ENCODE results near the gene KLHL14. TPM values are rescaled to one million over a fixed set of nuclear protein-coding genes. Genes with fewer than 3 reads are reported as not detected.
A peak's percentile ranks its signal among the peaks of the same experiment; 100 is the strongest.

KLHL14 gene
- polyA plus RNA-seq, 6 donors from 2014 or later, result 15.4 to 33.2 (median 21.1) TPM

- ATAC-seq (ENCODE audit: low read depth in 2 of 2), result no peak
- Mint-ChIP-seq H3K9me3 (no peaks in the 10 kb centered on the region), H3K4me3 (no peak overlapping the region)
Observed at GRCh38 chr18:32779010-32779409, 6.2 kb upstream of the KLHL14 start.

GRCh38 chr18:32777049-32777448 lies 4.2 kb upstream of the KLHL14 start:
- H3K27ac Mint-ChIP-seq, result no peak overlapping the region
- ATAC-seq (ENCODE audit: low read depth in 2 of 2), result no peak
- DNase-seq, result no peak
- H3K27me3 Mint-ChIP-seq, result no peaks in the 10 kb centered on the region
- peak overlapping the region in 1 of 8 donors; percentile 39 for H3K4me3 Mint-ChIP-seq
- peaks cover 29 to 42% (median 30%) of the 10 kb centered on the region in 3 donors for H3K4me1 Mint-ChIP-seq
- no peaks in the 10 kb centered on the region for H3K36me3 Mint-ChIP-seq
- H3K9me3 Mint-ChIP-seq, result no peaks in the 10 kb centered on the region

More at GRCh38 chr18:32779010-32779409, 6.2 kb upstream of the KLHL14 start:
- DNase-seq, result no peak
- no peak overlapping the region for H3K27ac Mint-ChIP-seq
- no peaks in the 10 kb centered on the region for H3K36me3 Mint-ChIP-seq
- H3K4me1 Mint-ChIP-seq, result peaks cover 11 to 23% (median 18%) of the 10 kb centered on the region in 3 donors
- no peaks in the 10 kb centered on the region for H3K27me3 Mint-ChIP-seq

GRCh38 chr18:32776561-32776960 lies 3.7 kb upstream of the KLHL14 start:
- Mint-ChIP-seq H3K27me3 (no peaks in the 10 kb centered on the region), H3K4me3 (peak overlapping the region in 1 of 8 donors; percentile 39), H3K36me3 (no peaks in the 10 kb centered on the region), H3K27ac (peak overlapping the region in 1 of 6 donors; percentile 4), H3K4me1 (peaks cover 29 to 42% (median 30%) of the 10 kb centered on the region in 3 donors), H3K9me3 (no peaks in the 10 kb centered on the region)
- no peak for DNase-seq
- no peak for ATAC-seq (ENCODE audit: low read depth in 2 of 2)

GRCh38 chr18:32775628-32776027 lies 2.8 kb upstream of the KLHL14 start:
- no peak for ATAC-seq (ENCODE audit: low read depth in 2 of 2)
- no peaks in the 10 kb centered on the region for H3K9me3 Mint-ChIP-seq

GRCh38 chr18:32773382-32773712 lies 524 bp upstream of the KLHL14 start:
- ATAC-seq (ENCODE audit: low read depth in 2 of 2) (peak; percentile 26 to 32), DNase-seq (peak; percentile 38)
- Mint-ChIP-seq H3K4me1 (peaks cover 39 to 50% (median 46%) of the 10 kb centered on the region in 3 donors), H3K36me3 (no peaks in the 10 kb centered on the region), H3K4me3 (peak overlapping the region; percentile 86 to 98 (median 94)), H3K27ac (peak overlapping the region; percentile 65 to 95 (median 90)), H3K27me3 (no peaks in the 10 kb centered on the region), H3K9me3 (no peaks in the 10 kb centered on the region)

More at GRCh38 chr18:32775628-32776027, 2.8 kb upstream of the KLHL14 start:
- Mint-ChIP-seq H3K4me3 (no peak overlapping the region), H3K36me3 (no peaks in the 10 kb centered on the region), H3K27ac (peak overlapping the region in 1 of 6 donors; percentile 4), H3K4me1 (peaks cover 30 to 42% (median 33%) of the 10 kb centered on the region in 3 donors), H3K27me3 (no peaks in the 10 kb centered on the region)
- DNase-seq, result no peak

- Mint-ChIP-seq H3K27ac (peak overlapping the region; percentile 37 to 95 (median 81)), H3K4me3 (peak overlapping the region; percentile 93 to 99 (median 96)), H3K36me3 (no peaks in the 10 kb centered on the region), H3K9me3 (no peaks in the 10 kb centered on the region), H3K4me1 (peaks cover 41 to 49% (median 45%) of the 10 kb centered on the region in 3 donors), H3K27me3 (no peaks in the 10 kb centered on the region)
- ATAC-seq (ENCODE audit: low read depth in 2 of 2) (peak; percentile 40 to 47), DNase-seq (peak; percentile 44)
Observed at GRCh38 chr18:32771871-32772580, 797 bp downstream of the KLHL14 start.

GRCh38 chr18:32771169-32771751 lies 1.6 kb downstream of the KLHL14 start:
- Mint-ChIP-seq H3K9me3 (no peaks in the 10 kb centered on the region), H3K27me3 (no peaks in the 10 kb centered on the region), H3K27ac (peak overlapping the region in 5 of 6 donors; percentile 62 to 94 (median 87)), H3K36me3 (no peaks in the 10 kb centered on the region), H3K4me1 (peaks cover 45 to 49% (median 48%) of the 10 kb centered on the region in 3 donors), H3K4me3 (peak overlapping the region; percentile 87 to 99 (median 96))
- DNase-seq, result peak; percentile 42
- peak; percentile 13 to 20 for ATAC-seq (ENCODE audit: low read depth in 2 of 2)

- Mint-ChIP-seq H3K4me1 (peaks cover 46 to 49% (median 48%) of the 10 kb centered on the region in 3 donors), H3K9me3 (no peaks in the 10 kb centered on the region), H3K27me3 (no peaks in the 10 kb centered on the region), H3K27ac (peak overlapping the region; percentile 62 to 95 (median 90)), H3K4me3 (peak overlapping the region; percentile 87 to 99 (median 96)), H3K36me3 (no peaks in the 10 kb centered on the region)
- DNase-seq (peak; percentile 33), ATAC-seq (ENCODE audit: low read depth in 2 of 2) (peak; percentile 18 to 22)
Observed at GRCh38 chr18:32770666-32771168, 2.1 kb downstream of the KLHL14 start.

- Mint-ChIP-seq H3K4me1 (peaks cover 46 to 53% (median 48%) of the 10 kb centered on the region in 3 donors), H3K27me3 (no peaks in the 10 kb centered on the region), H3K9me3 (no peaks in the 10 kb centered on the region), H3K36me3 (no peaks in the 10 kb centered on the region), H3K27ac (peak overlapping the region; percentile 28 to 95 (median 89)), H3K4me3 (peak overlapping the region; percentile 87 to 99 (median 96))
- peak; percentile 53 for DNase-seq
- peak; percentile 12 to 17 for ATAC-seq (ENCODE audit: low read depth in 2 of 2)
Observed at GRCh38 chr18:32770054-32770665, 2.7 kb downstream of the KLHL14 start.

GRCh38 chr18:32769586-32770053 lies 3.2 kb downstream of the KLHL14 start:
- H3K9me3 Mint-ChIP-seq, result no peaks in the 10 kb centered on the region
- H3K27me3 Mint-ChIP-seq, result no peaks in the 10 kb centered on the region
- no peaks in the 10 kb centered on the region for H3K36me3 Mint-ChIP-seq
- peak overlapping the region; percentile 87 to 99 (median 96) for H3K4me3 Mint-ChIP-seq
- H3K27ac Mint-ChIP-seq, result peak overlapping the region; percentile 28 to 95 (median 88)
- DNase-seq (peak; percentile 43), ATAC-seq (ENCODE audit: low read depth in 2 of 2) (peak; percentile 22 to 24)
- H3K4me1 Mint-ChIP-seq, result peaks cover 46 to 56% (median 48%) of the 10 kb centered on the region in 3 donors

GRCh38 chr18:32769071-32769585 lies 3.7 kb downstream of the KLHL14 start:
- Mint-ChIP-seq H3K27ac (peak overlapping the region; percentile 28 to 95 (median 88)), H3K27me3 (no peaks in the 10 kb centered on the region)

GRCh38 chr18:32767400-32767799 lies 5.4 kb downstream of the KLHL14 start:
- H3K36me3 Mint-ChIP-seq, result no peaks in the 10 kb centered on the region
- H3K4me3 Mint-ChIP-seq, result peak overlapping the region; percentile 72 to 99 (median 96)
- H3K9me3 Mint-ChIP-seq, result no peaks in the 10 kb centered on the region
- no peak overlapping the region for H3K27ac Mint-ChIP-seq
- ATAC-seq (ENCODE audit: low read depth in 2 of 2) (no peak), DNase-seq (no peak)
- H3K27me3 Mint-ChIP-seq, result no peaks in the 10 kb centered on the region
- H3K4me1 Mint-ChIP-seq, result peaks cover 34 to 54% (median 41%) of the 10 kb centered on the region in 3 donors

More at GRCh38 chr18:32769071-32769585, 3.7 kb downstream of the KLHL14 start:
- Mint-ChIP-seq H3K36me3 (no peaks in the 10 kb centered on the region), H3K9me3 (no peaks in the 10 kb centered on the region), H3K4me3 (peak overlapping the region; percentile 87 to 99 (median 96)), H3K4me1 (peaks cover 44 to 57% (median 47%) of the 10 kb centered on the region in 3 donors)
- ATAC-seq (ENCODE audit: low read depth in 2 of 2), result no peak
- no peak for DNase-seq

Measured in naive B cell (primary cell).